AML-193 (cell line): ENCODE measurements around the gene CXCL12.

Experiments used
- DNase-seq, 2 experiments: peaks; one replicate each; lab custom pipeline; 2025; lab: John Stamatoyannopoulos, UW

The CXCL12 gene

GRCh38 chr10:44385026-44385695 lies at the start of gene CXCL12:
CXCL12 (minus strand) TSS chr10:44385097; CDS start chr10:44385005, 92 bp downstream.
- DNase-seq: no peak

- no peak for DNase-seq
Observed at GRCh38 chr10:44427479-44427878, 42.6 kb upstream of the CXCL12 start.

- no peak for DNase-seq
Observed at GRCh38 chr10:44427037-44427436, 42.1 kb upstream of the CXCL12 start.

GRCh38 chr10:44426247-44427034 lies 41.5 kb upstream of the CXCL12 start:
- DNase-seq: no peak

GRCh38 chr10:44425466-44425865 lies 40.6 kb upstream of the CXCL12 start:
- no peak for DNase-seq

GRCh38 chr10:44424957-44425356 lies 40.1 kb upstream of the CXCL12 start:
- DNase-seq: no peak

GRCh38 chr10:44424298-44424697 lies 39.4 kb upstream of the CXCL12 start:
- DNase-seq: no peak

- no peak for DNase-seq
Observed at GRCh38 chr10:44422570-44423101, 37.7 kb upstream of the CXCL12 start.

GRCh38 chr10:44422153-44422552 lies 37.3 kb upstream of the CXCL12 start:
- no peak for DNase-seq

- no peak for DNase-seq
Observed at GRCh38 chr10:44419790-44420549, 35.1 kb upstream of the CXCL12 start.

GRCh38 chr10:44418637-44419036 lies 33.7 kb upstream of the CXCL12 start:
- no peak for DNase-seq

GRCh38 chr10:44417761-44418160 lies 32.9 kb upstream of the CXCL12 start:
- DNase-seq: no peak

GRCh38 chr10:44416936-44417335 lies 32.0 kb upstream of the CXCL12 start:
- DNase-seq: no peak

GRCh38 chr10:44416021-44416771 lies 31.3 kb upstream of the CXCL12 start:
- no peak for DNase-seq

GRCh38 chr10:44415121-44415520 lies 30.2 kb upstream of the CXCL12 start:
- DNase-seq: no peak

- DNase-seq: no peak
Observed at GRCh38 chr10:44413416-44413815, 28.5 kb upstream of the CXCL12 start.

GRCh38 chr10:44411251-44411650 lies 26.4 kb upstream of the CXCL12 start:
- DNase-seq: no peak

- DNase-seq: no peak
Observed at GRCh38 chr10:44404741-44405437, 20.0 kb upstream of the CXCL12 start.

- DNase-seq: no peak
Observed at GRCh38 chr10:44402465-44403195, 17.7 kb upstream of the CXCL12 start.

- no peak for DNase-seq
Observed at GRCh38 chr10:44400541-44400940, 15.6 kb upstream of the CXCL12 start.
